ENCODE data around the gene SAG.
A peak's percentile ranks its signal among the peaks of the same experiment; 100 is the strongest.

Gene SAG

DNA sequence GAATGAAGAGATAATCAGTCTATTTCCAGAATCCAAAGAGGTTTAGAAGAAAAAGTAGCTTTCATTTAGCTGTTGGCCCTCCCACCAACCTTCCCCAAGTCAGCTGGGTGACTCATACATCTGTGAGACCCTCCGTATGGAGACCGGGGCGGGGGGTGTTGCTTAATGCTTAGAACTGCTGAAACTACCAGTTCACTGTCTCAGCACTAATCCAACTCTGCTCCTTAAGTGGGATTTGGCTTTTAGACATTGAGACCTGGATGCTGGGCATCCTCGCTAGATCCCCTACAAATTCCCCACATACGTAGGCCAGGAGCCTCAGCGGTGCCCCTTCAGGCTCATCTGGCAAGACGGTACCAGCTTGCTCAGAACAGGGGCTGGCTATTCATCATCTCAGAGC lies at the start of gene SAG:
Gene SAG, plus strand, starts transcription at position 252 of the 400 bp plus-strand sequence. CDS start 1,374 bp downstream, outside the sequence.
- ATAC-seq (no peak), DNase-seq (no peak)

DNA sequence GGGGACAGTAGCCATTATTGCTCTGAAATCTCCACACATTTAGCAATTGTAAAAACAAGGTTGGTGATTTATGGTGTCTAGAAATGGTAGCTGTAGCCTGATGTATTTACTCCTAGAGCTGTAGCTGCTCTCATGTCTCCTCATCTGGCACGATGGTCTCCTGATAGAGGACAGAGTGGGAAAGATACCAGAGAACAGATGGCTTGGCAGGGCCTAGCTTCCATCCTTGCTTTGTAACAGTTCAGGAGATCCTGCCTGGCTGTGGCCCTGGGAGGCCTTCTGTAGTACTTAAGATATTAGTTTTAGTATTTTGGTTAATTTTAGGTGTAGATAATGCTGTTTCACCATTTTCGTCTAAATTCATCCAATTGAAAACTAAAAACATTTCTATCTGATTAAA lies 49.4 kb upstream of the SAG start:
- no peak for DNase-seq
- ATAC-seq: no peak

DNA sequence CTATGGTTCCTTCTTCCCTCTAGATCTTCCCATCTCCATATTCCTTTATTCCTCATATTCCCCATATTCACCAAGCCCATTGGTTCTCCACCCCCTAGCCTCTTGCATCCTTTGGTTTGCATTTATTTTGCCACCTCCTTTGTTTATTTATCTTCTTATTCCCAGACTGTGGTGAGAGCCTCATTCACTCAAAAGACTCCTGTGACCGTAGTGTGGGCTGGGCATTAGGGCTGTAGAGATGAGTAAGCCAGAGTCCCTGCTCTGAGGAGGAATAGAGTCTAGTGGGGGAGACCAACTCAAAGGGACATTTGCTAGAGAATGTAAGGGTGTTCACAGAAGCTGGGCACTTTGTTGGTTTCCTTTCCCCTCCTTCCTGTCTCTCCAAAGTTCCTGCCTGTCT lies 47.9 kb upstream of the SAG start:
- no peak for ATAC-seq
- DNase-seq: no peak

DNA sequence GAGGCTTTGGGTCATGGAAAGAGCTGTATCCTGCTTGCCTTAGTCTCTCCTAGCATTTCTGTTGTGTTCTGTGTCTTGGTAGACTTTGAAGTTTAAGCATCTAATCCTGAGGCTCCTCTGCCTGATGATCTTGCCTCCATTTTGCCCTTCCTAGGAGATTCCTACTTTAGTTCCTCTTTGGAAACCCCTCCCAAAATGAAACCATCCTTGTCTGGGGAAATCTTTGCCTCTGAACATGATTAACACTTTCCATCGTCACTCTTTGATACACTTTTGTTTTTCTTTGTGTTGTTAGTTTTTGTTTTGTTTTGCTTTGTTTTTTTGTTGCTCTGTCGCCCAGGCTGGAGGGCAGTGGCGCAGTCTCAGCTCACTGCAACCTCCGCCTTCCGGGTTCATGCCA lies 47.0 kb upstream of the SAG start:
- DNase-seq (no peak), ATAC-seq (no peak)

DNA sequence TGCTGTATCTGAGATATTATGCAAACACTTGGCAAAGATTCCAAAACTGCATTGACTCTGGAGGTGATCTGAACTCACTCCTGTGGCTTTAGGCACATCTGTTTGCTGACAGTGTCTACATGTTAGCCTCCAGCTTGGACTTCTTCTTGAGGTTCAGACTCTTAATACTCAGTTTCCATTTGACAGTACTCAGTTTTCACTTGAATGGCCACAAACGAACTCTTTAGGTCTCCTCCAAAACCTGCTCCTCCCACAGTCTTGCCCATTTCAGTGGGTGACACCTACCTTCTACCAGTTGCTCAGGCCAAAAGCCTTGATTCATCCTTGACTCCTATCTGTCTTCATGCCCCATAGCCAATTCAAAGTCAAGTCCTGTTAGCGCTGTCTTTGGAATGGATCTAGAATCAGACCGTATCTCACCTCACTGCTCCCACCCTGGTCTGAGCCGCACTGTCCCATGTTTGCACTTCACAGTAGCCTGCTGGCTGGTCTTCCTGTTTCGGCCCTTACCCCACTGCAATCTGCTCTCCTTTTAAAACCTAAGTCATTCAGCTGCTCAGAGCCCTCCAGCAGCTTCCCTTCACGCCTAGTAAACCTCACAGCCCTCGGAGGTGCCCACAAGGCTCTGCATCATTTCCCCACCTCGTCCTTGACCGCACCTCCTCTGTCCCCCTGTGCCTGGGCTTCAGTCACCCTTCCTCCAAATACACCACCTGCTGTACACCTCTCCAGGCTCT lies 45.6 kb upstream of the SAG start:
- DNase-seq (no peak), ATAC-seq (no peak)

DNA sequence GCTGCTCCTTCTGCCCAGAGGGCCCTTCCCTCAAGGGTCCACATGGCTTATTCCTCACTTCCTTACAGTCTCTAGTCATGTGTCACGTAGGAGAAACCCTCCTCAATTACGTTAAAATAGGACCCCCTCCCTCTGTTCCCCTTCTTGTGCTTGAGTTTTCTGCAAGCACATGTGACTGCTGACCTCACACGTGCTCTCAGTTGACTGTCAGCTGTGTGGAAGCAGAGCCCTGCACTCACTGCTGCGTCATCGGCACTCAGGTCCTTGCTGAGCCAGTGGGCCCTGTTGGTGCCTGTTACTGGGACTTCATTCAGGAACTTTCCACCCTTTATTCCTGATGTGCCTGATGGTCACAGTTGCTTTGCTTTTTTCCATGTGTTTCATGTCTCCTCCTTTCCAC lies 45.1 kb upstream of the SAG start:
- no peak for ATAC-seq
- DNase-seq: no peak

DNA sequence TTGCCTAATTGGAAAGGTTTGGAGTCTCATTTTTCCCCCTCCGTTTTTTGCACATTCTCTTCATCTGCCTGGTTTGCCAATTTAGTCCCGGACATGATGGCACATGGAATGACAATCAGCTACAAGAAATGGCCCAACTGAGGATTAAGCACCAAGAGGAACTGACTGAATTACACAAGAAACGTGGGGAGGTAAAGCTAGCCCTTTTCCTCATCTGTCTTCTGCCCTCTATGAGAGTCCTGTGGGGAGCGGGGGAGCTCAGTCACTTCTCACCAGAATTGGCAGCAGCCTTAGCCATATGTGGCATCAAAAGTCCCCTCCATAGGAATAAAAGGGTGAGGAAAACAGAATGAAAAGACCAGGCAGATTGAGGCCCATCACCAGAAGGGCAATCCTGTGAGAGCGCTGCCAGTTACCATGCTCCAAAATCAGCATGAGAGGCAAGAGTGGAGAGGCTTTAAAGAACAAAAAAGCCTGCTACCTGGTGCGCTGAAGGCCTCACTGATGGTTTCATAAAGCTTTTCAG lies 44.5 kb upstream of the SAG start:
- no peak for ATAC-seq

DNA sequence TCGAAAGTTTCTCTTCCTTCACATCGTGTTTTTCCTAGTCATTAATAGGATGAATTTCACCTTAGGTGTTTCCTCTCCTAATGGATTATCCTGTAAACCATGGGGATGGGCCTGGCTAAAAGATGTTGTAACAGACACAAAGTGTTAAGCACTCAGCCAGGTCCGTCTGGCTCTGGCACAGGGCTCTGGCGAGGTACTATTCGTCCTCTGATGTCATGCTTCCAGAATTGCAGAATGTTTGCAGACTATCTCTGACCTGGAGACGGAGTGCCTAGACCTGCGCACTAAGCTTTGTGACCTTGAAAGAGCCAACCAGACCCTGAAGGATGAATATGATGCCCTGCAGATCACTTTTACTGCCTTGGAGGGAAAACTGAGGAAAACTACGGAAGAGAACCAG lies 42.9 kb upstream of the SAG start:
- ATAC-seq (no peak), DNase-seq (no peak)

More for the DNA sequence above, 44.5 kb upstream of the SAG start:
- DNase-seq: no peak

DNA sequence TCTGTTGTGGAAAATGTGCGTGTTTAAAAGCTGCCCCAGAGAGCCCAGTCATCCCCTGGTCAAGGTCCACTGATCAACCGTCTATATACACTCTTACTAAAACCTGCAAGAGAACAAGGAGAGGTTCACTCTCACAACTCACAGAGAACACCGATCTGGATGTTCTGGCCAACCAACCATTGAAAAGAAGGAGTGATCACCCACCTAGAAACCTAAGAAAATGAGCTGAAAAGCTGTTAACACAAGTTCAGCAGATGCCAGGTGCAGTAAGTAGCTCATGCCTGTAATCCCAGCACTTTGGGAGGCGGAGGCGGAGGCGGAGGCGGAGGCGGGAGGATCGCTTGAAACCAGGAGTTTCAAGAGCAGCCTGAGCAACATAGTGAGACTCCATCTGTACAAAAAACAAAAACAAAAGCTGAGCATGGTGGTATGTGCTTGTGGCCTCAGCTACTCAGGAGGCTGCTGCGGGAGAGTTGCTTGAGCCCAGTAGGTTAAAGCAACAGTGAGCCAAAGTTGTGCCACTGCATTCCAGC lies 41.7 kb upstream of the SAG start:
- DNase-seq (no peak), ATAC-seq (no peak)

DNA sequence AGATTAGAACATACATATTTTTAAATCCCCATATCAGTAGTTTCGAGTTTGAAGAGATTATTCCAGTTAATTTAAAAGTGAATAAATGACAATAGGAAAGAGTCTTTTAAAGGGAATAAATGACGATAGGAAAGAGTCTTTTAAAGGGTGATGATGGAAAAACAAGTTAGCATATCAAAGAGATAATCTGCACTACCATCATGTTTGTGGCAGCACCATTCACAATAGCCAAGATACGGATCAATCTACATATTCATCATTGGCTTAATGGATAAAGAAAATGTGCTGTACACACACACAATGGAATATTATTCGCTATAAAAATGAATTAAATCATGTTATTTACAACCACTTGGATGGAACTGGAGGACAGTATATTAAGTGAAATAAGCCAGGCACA lies 41.1 kb upstream of the SAG start:
- no peak for ATAC-seq
- DNase-seq: no peak

DNA sequence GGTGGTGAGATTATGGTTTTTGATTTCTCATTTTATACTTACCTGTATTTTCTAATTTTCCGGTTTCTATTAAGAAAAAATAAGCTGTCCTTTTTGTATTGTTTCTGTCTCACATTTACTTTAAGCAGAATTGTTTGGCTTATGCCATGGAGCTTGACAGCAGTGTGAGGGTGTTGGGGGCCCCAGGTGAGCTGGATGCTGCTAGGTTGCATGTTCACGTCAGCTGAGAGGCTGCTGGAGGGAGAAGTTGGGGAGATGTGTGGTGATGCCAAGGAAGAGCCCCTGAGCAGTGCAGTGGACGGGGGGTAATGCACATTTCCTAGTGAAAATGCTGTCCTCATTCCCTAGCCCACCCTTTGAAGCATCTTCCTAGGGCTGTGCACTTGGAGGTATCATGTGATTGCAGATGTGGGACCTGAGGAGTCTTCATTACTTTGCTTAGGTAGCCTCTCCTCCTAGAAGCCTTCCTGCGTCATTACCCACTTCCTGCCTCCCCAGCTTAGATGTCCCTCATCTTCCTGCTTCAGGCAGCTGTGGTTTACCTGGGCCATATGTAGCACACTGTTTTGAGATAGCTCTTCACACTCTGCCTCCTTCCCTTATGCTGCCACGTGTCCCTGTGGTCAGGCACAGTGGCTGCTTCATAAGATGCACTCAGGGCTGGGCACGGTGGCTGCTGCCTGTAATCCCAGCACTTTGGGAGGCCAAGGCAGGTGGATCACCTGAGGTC lies 39.9 kb upstream of the SAG start:
- ATAC-seq: peak; percentile 97

DNA sequence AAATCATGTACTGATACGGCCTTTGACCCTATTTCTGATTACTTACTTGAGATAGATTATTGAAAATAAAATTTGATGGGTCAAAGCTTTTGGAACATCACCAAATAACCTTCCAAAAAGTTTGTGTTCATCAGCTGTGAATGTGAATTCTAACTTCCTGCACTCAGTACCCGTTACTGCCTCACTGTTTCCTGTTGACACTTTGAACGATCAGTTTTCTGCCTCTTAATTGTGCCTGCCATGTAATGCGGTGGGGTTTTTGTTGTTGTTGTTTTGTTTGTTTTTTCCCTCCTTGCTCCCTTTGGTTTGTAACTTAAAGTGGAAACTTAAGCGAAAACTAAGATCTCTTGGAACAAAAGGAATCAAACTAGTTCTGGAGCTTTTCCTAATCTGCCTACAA lies 37.2 kb upstream of the SAG start:
- DNase-seq (no peak), ATAC-seq (no peak)

More for the DNA sequence above, 39.9 kb upstream of the SAG start:
- peak; percentile 68 for DNase-seq

DNA sequence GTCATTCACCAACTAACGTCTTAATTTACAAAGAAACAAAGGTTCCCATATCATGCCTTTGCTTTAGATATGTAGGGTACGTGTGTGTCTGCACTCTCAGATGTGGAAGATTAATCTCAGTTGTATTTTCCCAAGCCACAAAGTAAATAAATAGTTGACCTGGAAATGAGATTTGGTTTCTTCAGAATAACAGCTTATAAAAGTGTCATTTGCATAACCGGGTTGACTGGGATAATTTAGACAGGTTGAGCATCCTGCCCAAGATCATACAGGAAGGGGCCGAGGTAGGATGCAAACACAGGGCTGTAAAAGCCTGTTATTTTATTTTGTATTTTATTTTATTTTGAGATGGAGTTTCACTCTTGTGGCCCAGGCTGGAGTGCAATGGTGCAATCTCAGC lies 36.7 kb upstream of the SAG start:
- DNase-seq (no peak), ATAC-seq (no peak)

DNA sequence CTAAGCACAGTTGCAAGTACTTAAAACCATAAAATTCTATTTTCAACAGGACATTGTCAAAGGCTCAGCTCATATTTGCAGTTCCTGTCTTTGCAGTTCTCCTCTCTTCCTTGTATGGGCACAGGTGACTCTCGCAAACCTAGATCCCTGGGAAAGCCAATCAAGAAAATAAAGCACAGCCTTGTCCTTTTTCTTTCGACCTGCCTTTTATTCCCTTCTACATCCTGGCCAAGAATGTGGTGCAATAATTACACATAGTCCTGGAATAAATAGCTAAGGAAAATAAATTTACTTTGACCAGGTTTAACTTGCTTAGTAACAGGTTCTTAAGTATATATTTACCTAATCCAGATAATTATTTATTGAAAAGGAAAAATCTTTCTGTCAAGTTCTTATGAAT lies 35.9 kb upstream of the SAG start:
- no peak for ATAC-seq
- DNase-seq: no peak

DNA sequence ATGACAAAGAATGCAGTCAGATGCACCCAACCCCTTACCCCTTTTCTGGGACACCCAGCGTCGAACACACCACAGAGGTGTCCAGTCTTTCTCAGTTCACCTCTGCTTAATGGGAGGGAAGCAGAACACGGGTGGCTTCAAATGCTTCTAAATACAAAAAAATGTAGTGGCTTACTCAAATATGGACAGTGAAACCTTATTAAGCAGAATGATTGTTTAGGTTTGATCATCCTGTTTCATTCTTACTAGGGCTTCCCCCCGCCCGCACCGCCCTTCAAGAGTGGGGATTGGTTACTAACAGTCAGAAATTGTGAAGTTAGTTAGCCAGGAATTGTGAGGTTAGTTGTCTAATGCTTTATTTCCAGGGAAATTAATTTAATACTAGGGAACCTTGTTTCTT lies 34.5 kb upstream of the SAG start:
- DNase-seq (no peak), ATAC-seq (no peak)

DNA sequence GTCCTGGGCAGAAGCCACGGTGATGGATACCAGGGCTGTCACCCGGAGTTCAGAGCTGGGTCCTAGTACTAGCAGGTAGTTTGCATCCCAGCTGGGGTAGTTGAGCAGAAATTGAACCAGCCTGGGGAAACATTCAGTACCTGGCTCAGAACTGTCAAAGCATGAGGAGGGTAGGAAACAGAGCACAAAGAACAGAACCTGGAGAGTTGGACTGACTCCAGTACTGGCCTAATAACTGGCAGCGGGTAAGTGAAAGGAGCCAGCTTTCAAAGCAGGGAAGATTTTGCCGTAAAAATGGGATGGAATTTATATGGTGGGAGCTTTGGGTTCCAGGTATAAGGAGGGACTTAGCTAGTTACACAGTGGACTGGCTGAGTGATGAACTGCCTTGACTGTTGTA lies 32.4 kb upstream of the SAG start:
- no peak for DNase-seq
- no peak for ATAC-seq

DNA sequence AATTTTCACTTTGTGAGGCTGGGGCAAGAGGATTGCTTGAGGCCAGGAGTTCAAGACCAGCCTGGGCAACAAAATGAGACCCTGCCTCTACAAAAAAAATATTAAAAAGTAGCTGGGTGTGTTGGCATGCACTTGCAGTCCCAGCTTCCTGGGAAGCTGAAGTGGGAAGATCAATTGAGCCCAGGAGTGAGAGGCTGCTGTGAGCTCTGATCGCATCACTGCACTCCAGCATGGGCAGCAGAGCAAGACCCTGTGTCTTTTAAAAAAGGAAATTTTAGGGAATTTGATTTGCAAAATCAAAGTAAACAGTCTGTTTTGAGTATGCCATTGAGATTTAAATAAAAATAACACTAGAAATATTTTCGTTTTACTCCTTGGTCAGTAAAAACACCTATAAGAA lies 28.7 kb upstream of the SAG start:
- no peak for ATAC-seq
- no peak for DNase-seq

DNA sequence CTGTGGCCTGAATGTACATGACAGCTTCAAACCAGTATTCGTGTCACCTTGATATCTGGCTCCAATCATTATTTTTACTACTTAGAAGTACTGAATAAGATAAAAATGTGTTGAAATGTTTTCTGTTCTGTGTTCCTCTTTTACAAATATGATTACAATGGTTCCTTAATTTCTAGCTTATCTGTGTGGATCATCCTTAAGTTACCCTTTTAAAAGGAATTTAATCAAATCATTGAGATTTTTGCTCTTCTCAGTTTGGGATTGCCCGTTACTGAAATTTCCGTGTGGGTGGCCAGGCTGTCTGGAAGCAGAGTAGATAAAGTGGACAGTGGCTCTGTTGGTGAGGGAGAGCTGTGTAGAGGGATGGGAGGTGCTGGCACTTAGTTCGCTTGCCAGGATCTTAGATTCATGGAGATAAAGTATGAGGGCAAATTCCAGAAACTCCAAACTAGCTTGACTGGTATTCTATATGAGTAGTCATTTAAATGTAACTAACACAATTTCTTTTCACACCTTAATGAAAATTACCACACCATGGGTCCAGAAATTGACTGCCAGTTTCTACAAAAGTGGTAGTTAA lies 27.4 kb upstream of the SAG start:
- no peak for ATAC-seq
- DNase-seq: no peak

DNA sequence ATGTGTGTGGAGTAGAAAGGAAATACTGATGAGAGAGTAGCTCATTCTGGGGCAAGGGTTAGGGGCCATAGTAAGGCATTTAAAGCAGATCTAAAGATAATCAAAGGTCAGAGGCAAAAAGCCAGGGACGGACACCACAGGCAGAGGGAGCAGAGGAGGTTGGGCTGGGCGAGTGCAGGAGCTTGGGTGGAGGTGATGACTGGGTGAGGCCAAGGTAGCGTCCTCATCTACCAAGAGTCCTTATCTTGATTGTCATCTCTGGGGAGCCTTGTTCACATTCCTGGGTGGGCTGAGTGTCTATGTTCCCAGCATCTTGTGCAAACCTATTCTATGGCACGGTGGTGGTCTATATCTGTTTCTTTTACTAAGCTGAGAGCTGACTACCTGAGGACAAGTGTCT lies 26.1 kb upstream of the SAG start:
- DNase-seq: no peak
- ATAC-seq: peak; percentile 28

DNA sequence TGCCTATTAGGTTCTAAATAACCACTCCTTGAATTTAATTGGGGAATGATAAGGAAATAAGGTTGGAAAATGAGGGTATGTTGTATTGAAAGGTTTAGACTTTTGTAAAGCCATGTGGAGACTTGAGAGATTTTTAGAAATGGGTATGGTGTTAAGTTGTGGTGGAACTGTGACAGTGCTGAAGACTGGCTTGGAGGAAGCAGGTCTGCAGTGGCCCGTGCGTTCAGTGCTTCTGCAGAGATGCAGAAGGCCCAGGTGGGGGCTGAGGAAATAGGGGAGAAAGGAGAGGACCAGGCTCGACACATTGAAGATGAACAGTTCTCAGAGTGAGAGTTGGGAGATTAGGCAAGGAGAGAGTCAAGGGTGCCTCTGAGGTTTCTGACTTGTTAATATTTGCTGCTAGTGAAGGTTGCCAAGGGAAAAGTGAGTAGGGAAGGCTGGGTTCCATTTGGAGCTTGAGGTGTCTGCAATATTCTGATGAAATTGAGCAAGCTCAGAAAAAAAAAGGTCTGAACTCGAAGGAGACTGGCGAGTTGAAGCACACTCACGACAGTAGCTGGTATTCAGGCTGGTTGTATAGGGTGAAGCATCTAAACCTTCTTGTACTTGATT lies 25.5 kb upstream of the SAG start:
- ATAC-seq (no peak), DNase-seq (no peak)

DNA sequence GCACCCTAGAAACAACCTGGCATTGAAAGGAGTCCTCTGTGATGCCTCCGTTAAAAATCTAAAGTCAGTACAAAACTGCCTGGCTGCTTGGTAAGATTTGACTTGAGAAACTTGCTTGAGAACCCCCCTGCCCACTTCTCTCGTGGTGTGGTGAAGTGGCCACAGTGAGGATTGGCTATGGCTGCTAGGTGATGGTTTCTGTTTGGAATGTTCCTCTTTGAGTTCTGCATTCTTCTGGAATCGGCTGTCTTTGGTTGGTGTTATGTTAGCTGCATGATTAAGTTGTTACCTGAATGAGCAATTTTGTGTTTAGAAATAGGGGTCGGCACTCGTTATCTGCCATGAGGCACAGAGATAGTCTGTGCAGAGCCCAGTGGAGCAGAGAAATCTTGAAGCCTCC lies 21.7 kb upstream of the SAG start:
- ATAC-seq (no peak), DNase-seq (no peak)

DNA sequence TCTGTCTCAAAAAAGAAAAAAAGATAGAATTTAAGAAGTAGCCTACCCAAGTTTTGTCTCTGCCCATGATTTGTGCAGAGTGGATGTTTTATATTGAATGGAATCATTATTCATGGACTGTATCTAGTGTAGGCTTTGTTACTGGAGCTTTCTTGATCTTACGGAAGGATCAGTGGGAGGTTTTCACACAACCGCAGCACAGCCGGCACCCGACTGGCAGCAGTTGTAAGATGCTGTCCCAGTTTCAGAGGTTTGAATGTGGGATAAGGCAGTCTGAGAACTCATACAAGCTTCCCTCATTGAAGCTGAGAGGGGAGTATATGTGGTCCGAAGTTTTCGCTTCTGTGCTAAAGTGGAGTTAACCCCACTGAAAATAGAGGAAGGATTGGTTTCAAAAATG lies 19.7 kb upstream of the SAG start:
- DNase-seq (no peak), ATAC-seq (no peak)

DNA sequence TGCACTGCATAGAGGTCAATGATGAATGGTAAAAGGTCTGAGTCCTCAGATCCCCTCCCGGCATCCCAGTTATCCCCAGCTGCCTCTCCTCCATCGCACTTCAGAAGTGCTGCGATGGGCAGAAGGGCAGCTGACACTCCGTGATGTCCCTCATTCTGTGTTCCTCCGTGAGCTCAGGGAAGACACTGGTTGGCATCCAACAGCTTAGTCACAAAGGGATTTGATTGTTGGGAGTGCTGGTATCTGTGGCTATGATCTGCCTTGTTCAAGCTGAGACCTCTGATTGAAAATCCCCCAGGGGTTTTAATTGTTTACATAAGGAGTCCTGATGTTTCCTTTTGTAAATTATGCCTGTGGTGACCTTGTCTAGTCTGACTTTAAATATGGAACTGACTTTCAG lies 19.0 kb upstream of the SAG start:
- DNase-seq (no peak), ATAC-seq (no peak)

Data from stimulated activated naive CD8-positive, alpha-beta T cell treated with anti-CD3 and anti-CD28 coated beads, Interleukin-15, Interleukin-2, amounts not matched to agents 100 U/mL and 50 U/mL, for 24 hours (primary cell).